Epithelial cell of prostate (primary cell): ENCODE measurements around the gene CNOT2.

Experiments used
- DNase-seq: peaks from one replicate; pipeline ENCODE4 v3.0.0-alpha.2; 2011; ENCODE audit warnings: low read depth, low spot score
- H3K27ac ChIP-seq: fragments of 450-650 bp; 2 replicates; pipeline ENCODE4 v1.5.1; 2017; ENCODE audit warnings: mild to moderate bottlenecking

CNOT2 gene, protein sequence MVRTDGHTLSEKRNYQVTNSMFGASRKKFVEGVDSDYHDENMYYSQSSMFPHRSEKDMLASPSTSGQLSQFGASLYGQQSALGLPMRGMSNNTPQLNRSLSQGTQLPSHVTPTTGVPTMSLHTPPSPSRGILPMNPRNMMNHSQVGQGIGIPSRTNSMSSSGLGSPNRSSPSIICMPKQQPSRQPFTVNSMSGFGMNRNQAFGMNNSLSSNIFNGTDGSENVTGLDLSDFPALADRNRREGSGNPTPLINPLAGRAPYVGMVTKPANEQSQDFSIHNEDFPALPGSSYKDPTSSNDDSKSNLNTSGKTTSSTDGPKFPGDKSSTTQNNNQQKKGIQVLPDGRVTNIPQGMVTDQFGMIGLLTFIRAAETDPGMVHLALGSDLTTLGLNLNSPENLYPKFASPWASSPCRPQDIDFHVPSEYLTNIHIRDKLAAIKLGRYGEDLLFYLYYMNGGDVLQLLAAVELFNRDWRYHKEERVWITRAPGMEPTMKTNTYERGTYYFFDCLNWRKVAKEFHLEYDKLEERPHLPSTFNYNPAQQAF

DNA sequence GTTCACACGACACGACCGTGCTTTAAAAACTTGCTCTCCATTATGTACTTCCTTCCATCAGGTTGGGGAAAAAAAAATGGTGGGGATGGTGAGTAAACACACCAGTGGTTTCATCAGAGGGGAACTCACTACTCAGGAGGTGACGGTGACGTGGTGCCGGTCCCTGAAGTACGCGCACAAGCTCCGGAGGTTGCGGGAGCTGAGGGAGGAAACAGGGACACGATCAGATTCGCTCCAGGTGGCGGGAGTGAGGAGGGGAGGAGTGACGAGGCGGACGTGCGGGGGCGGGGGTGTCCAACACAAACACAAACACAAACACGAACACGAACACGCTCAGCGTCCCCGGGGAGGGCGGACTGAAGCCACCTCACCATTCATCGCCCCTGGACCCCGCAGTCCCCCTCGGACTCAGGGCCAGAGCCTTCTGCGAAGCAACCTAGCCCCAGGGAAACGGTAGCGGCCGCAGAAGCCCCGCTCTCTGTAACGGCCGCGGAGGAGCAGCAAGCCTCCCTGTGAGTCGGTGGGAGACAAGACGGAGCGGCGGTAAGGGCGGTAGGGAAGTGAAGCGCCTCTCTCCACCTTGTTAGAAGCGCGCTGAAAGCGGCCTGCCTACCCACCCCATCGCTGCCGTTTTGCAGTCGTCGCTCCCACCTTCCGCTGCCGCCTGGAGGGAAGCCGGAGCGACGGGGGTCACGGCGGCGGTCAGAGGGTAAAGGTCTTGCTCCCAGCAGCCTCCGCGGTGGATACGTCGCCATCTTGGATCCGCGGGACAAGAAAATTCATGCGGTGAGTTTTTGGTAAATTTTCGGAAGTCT lies at the start of gene CNOT2:
TSS of gene CNOT2 (plus strand) at position 739 of the 815 bp plus-strand sequence. CDS start 34,794 bp downstream, outside the sequence.
- peak; percentile 50 for DNase-seq
- H3K27ac ChIP-seq: peak within 1 kb of the TSS; percentile 97

DNA sequence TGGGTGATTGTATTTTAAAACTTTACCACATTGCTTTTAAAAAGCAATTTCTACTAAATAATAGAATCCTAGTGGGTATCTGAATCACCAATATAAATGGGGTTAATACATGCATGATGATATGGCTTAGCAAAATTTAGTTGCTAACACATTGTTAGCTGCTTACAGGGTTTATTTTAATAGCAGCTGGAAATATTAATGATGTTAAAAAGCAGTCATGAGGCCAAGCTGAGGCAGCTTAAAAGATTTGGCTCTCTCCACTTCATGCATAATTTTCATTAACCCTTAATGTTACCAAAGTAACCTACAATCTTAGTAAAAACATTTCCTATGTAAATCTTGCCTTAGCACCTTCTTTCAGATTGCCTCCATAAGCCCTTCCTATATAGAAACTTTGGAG lies 49.2 kb upstream of the CNOT2 start:
- no peak overlapping the region for H3K27ac ChIP-seq
- DNase-seq: no peak

GRCh38 chr12:70196811-70197281 lies 46.4 kb upstream of the CNOT2 start:
- DNase-seq: no peak
- H3K27ac ChIP-seq: no peak overlapping the region

DNA sequence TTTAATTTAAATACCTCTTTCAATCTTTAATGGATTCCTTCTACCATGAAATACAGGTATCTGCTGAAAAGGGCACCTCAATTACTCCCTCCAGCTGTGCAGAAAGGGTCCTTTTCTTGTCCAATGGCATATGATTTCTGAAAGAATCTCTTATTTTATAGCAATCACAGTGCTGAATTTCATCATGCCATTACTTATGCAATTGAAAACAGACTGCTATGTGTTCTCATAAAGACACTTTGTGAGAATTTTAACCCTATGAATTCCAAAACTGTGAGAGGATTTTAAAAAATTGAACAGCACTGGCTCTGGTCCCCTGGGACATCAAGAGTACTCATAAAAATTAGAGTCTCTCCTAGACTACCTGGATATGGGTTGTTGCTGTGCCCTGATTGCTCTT lies 45.9 kb upstream of the CNOT2 start:
- H3K27ac ChIP-seq: no peak overlapping the region
- no peak for DNase-seq

GRCh38 chr12:70213707-70214106 lies 29.5 kb upstream of the CNOT2 start:
- DNase-seq: no peak
- H3K27ac ChIP-seq: no peak overlapping the region

- DNase-seq: no peak
- no peak overlapping the region for H3K27ac ChIP-seq
These were observed 28.1 kb upstream of the CNOT2 start for GRCh38 chr12:70214972-70215617.

DNA sequence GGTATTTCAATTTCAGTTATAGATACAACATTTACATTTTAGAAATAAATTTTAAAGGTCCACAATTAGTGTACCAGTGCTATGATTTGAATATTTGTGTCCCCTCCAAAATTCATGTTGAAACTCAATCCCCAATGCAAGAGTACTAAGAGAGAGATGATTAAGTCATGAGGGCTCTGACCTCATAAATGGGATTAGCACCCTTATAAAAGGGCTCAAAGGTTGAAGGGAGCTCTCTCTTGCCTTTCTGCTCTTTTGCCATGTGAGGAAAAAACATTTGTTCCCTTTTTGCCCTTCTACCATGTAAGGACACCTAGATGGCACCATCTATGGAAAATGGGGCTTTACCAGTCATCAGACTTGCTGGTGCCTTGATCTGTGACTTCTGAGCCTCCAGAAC lies 25.8 kb upstream of the CNOT2 start:
- DNase-seq: no peak
- no peak overlapping the region for H3K27ac ChIP-seq

- DNase-seq: no peak
- no peak overlapping the region for H3K27ac ChIP-seq
These were observed 21.6 kb upstream of the CNOT2 start for GRCh38 chr12:70221626-70222025.

GRCh38 chr12:70227911-70228310 lies 15.3 kb upstream of the CNOT2 start:
- H3K27ac ChIP-seq: no peak overlapping the region

DNA sequence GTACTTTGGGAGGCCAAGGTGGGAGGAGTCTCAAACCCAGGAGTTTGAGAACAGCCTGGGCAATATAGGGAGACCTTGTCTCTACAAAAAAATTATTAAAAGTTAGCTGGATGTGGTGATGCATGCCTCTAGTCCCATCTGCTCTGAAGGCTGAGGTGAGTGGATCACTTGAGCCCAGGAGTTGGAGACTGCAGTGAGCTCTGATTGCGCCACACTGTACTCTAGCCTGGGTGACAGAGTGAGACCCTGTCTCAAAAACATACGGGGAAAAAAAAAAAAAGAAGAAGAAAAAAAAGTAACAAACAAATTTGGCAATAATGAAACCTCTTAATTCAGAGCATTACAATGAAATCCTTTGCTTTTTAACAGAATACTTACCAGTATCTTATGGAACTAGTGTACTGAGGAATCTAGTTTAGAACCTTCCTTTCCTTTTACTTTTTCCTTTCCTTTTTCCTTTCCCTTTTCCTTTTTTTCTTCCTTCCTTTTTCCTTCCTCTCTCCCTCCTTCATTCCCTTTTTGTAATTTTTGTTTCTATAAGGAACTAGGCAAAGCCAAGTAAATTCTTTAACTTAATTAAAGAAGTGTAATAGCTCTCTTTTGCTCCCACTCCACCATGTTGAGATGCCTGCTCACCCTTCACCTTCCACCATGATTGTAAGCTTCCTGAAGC lies 12.2 kb upstream of the CNOT2 start:
- DNase-seq: no peak
- H3K27ac ChIP-seq: no peak overlapping the region

More at GRCh38 chr12:70227911-70228310, 15.3 kb upstream of the CNOT2 start:
- DNase-seq: no peak

DNA sequence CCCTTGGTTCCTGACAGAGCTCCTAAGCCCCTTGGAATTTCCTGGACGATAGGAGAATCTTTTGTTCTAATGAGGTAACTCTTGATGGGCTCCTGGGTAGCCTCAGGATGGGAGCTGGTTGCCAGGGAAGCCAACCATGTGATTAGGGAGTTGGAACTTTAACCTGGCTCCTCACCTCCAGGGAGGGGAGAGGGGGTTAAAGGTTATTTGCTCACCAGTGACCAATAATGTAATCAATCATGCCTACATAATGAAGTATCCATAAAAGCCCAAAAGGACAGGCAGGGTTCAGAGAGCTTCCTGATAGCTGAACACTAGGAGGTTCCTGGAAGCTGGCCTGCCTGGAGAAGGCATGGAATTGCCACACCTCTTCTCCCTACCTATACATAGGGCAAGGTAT lies 6.2 kb upstream of the CNOT2 start:
- DNase-seq: no peak
- no peak overlapping the region for H3K27ac ChIP-seq

GRCh38 chr12:70240673-70241072 lies 2.6 kb upstream of the CNOT2 start:
- DNase-seq: no peak
- no peak overlapping the region for H3K27ac ChIP-seq

DNA sequence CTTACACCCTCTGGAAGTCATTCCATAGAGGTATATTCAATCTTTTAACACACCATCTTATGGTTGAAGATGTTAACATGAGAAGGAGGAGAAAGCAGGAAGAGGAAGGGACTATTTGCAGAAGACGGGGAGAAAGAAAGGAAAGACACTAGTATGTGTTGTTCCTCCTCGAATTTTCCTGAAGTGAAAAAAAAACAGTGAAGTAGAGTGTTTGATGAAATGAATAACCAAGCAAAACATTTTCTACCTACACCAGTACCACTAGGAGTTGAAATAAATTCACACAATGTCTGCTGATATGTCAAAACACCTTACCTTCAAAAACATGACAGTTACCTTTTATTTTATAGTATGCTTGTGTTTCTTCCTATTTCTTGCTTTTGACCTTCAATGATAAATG lies 1.4 kb upstream of the CNOT2 start:
- peak overlapping the region; percentile 97 for H3K27ac ChIP-seq

DNA sequence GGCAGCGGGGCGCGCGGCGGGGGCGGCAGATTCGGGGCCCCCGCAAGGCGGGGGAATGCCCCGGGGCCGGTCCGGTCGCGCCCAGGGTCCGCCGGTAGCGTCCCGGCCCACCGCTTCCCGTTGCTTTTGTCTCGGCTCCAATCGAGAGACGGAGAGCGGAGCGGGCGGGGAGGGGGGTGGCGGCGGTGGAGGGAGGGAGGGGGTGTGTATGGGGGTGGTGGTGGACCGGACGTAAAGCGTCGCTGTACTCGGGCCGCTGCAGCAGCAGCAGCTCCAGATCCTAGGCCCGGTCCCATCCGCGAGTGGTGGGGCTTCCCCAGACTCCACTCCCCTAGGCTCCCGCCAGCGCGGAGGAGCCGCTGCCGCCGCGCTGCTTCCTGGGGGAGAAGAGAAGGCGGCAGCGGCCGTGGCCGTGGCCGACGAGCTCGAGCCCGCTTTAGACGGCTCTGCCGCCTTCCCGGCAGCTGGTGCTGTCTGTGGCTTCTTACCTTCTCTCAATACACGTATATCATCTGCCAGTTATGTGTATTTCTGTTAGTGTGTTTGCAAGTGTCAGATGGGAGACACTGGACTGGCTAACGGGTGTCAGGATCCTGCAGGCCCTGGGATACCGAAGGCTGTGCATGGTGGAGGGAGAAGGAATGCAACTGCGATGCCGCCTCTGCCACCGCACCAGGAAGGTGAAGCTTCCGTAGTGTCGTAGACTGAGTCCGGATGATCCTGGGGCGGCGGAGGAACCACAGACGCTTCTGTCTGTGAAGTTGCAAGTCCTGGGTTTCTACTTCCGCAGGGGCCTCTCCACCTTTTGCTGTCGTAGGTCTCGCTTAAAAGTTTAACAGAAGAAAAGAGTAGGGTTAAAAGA lies 508 bp downstream of the CNOT2 start:
- no peak for DNase-seq
- peak overlapping the region; percentile 97 for H3K27ac ChIP-seq

More for the DNA sequence above, 1.4 kb upstream of the CNOT2 start:
- no peak for DNase-seq

- DNase-seq: no peak
- peak overlapping the region; percentile 97 for H3K27ac ChIP-seq
These were observed 1.2 kb downstream of the CNOT2 start for GRCh38 chr12:70244409-70244808.

DNA sequence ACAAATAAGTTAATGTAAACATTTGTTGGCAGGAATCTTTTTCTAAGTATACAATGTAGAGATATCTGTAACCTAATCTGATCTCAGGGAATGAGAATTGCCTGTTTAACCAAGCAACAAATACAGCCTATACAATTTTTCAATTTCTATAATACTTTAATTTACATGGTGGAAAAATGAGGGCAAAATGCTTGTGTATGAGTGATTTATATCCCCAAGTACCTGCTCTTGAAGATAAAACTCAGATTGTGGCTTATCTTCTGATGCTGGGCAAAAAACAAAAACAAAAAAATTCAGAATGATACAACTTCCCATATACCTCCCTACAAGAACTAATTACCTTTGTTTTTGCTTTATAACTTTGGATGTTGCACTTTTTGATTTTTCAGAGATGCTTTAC lies 2.2 kb downstream of the CNOT2 start:
- no peak for DNase-seq
- peak overlapping the region; percentile 9 for H3K27ac ChIP-seq

DNA sequence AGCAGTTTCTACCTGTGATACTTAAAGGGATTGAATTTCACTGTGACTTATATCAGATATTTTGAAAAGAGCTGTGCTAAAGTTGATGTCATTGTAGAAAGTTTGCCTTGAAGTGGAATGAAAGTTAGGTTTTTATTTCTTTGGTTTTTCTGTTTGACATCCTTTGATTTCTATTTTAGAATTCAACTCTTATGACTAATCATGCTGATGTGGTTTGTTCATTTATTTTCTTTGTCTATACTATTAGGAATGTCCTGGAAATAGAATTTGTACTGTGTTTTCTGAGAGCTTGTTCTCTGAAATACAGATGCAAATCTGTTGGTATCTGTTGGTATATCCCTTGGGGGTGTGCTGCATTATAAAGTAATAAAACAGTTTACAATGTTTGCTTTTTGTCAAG lies 3.3 kb downstream of the CNOT2 start:
- H3K27ac ChIP-seq: peak overlapping the region; percentile 9
- no peak for DNase-seq

DNA sequence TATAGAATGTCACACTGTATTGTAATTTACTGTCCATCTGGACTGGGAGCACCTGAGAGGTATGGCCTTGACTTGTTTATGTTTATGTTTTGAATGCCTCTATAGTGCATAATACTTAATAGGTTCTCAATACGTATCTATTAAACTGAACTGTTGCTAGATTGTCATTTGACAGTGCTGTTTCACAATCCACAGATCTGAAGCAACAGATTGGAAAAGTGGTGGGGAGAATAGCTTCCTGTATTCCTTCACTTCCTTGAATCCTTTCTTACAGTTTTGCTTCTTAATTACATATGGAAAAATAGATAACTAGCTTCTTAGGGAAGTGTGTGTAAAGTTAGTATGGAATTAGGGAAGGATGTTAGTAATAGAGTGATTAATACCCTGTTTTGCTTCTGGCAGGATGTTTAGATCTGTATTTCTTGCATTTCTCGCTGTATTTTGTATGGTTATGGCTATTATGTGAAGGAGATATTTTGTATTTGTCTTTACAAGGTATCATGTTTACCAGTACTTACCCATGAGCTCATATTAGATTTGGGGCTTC lies 4.5 kb downstream of the CNOT2 start:
- DNase-seq: no peak
- peak overlapping the region; percentile 9 for H3K27ac ChIP-seq

DNA sequence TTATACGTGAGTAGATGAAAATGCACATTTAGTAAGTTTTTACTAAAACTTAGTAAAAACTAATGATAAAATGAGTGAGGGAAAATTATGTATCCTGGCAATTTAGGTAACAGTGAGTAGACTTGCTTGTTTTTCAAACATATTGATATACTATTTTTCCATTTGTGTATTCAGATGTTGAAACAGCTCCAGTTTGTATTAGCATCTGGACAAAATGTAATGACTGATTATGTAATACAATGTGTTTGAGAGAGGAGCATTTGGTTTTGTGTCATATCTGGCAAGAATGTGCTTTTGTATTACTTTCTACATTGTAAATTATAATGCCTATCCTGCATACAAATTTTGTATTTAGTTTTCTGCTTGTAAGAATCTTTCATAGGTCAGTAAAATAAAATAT lies 5.6 kb downstream of the CNOT2 start:
- no peak overlapping the region for H3K27ac ChIP-seq
- no peak for DNase-seq
